Tibial nerve (tissue), 4 donors: ENCODE results near the gene KRTAP5-4.

Source experiments
- EP300 ChIP-seq, 2 donors: sonication (generic); formaldehyde crosslinking; IDR thresholded peaks; one replicate each; pipeline ENCODE4 v1.6.1; 2017; ENCODE audit warnings: antibody characterized with exemption in 2 of 2, mild to moderate bottlenecking in 1 of 2
- TF ChIP-seq, protein P1 (sequence below), 5 experiments: fragments of 200-600 bp in 3 of 5; fragments of 450-650 bp in 2 of 5; sonication (generic) in 3 of 5; IDR thresholded peaks; one replicate each; pipeline ENCODE4 v1.5.1; 2016 to 2019; ENCODE audit warnings: antibody characterized with exemption in 5 of 5, mild to moderate bottlenecking in 3 of 5, moderate library complexity in 2 of 5

- TF ChIP-seq, protein P1, sequence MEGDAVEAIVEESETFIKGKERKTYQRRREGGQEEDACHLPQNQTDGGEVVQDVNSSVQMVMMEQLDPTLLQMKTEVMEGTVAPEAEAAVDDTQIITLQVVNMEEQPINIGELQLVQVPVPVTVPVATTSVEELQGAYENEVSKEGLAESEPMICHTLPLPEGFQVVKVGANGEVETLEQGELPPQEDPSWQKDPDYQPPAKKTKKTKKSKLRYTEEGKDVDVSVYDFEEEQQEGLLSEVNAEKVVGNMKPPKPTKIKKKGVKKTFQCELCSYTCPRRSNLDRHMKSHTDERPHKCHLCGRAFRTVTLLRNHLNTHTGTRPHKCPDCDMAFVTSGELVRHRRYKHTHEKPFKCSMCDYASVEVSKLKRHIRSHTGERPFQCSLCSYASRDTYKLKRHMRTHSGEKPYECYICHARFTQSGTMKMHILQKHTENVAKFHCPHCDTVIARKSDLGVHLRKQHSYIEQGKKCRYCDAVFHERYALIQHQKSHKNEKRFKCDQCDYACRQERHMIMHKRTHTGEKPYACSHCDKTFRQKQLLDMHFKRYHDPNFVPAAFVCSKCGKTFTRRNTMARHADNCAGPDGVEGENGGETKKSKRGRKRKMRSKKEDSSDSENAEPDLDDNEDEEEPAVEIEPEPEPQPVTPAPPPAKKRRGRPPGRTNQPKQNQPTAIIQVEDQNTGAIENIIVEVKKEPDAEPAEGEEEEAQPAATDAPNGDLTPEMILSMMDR (IDR thresholded peaks at IDR 0.05), result no peak
- no peak for TF ChIP-seq EP300 (IDR thresholded peaks at IDR 0.05)
Observed at GRCh38 chr11:1597331-1597993, 24.5 kb downstream of the KRTAP5-4 start.
